Suprapubic skin (tissue), 4 donors: ENCODE measurements around the gene ZFP64.

ENCODE experiments used
- CTCF ChIP-seq, 2 donors: fragments of 200-600 bp in 1 of 2; fragments of 450-650 bp in 1 of 2; sonication (generic) in 1 of 2; IDR thresholded peaks; one replicate each; pipeline ENCODE4 v1.5.1; 2016 to 2019; ENCODE audit warnings: antibody characterized with exemption in 2 of 2, mild to moderate bottlenecking in 1 of 2, moderate library complexity in 1 of 2
- POLR2A ChIP-seq, 2 donors: fragments of 450-650 bp; IDR thresholded peaks; one replicate each; pipeline ENCODE4 v1.6.1; 2017; ENCODE audit warnings: antibody characterized with exemption in 2 of 2, mild to moderate bottlenecking in 2 of 2, moderate library complexity in 2 of 2
- POLR2AphosphoS5 ChIP-seq, 3 donors: sonication (generic); formaldehyde crosslinking; IDR thresholded peaks; one replicate each; pipeline ENCODE4 v1.6.1; 2017; ENCODE audit warnings: antibody characterized with exemption in 3 of 3

- TF ChIP-seq POLR2A (IDR thresholded peaks at IDR 0.05) (no peak), CTCF (IDR thresholded peaks at IDR 0.05) (no peak), POLR2AphosphoS5 (IDR thresholded peaks at IDR 0.05) (no peak)
Measured at GRCh38 chr20:52104546-52105441, 86.8 kb downstream of the ZFP64 start.
